Activated gamma-delta T cell (primary cell): Measurements from ENCODE around the gene TIMM10.

ENCODE experiments used
- DNase-seq: peaks from one replicate; lab custom pipeline; 2025; lab: John Stamatoyannopoulos, UW
- total RNA-seq, 2 donors: gene quantifications; one replicate each; lab custom pipeline; 2026; lab: John Stamatoyannopoulos, UW

TIMM10 gene, protein sequence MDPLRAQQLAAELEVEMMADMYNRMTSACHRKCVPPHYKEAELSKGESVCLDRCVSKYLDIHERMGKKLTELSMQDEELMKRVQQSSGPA
- 11.3 reads per million in 2 donors for total RNA-seq

DNA sequence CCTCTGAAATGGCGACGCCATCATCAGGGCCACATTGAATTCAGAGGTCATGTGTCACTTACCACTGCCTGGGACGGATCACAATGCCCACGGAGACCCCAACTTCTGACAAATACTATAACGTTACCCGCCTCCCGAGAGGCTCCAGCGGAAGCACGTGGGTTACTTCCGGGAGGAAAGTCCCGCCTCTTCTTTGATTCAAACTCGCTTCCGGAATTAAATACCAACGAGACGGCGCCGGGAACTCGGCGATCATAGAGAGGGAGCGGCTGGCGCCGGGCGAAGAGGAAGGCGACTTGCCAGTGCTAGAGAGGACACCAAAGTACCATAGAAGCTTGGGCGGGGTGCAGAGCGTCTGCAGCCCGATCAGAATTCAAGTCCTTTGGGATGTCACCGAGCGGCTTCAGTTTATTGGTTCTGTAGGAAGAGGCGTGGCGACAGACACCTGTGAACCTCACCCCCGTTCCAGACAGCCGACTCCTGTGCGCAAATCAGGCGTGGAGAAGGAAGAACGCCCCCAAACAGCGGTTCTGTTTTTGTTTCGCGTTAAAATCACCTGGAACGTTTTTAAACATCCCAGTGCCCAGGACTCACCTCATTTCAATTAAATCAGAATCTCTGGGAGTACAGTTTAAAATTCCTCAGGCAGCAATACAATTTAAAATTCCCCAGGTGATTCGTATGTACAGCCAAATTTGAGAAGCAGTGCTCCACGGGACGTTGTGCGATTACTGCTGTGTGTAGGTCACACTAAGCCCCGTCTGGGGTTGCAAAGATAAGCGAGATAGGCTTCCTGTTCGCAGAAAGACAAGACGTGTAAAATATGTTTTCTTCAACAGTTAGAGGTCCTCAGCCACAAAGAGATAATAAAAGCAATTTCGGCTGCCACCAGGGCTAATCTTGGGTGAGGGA is at the start of gene TIMM10:
TSS of gene TIMM10 (minus strand) at position 159 of the 912 bp plus-strand sequence. CDS start 565 bp downstream, outside the sequence.
- peak; percentile 72 for DNase-seq

DNA sequence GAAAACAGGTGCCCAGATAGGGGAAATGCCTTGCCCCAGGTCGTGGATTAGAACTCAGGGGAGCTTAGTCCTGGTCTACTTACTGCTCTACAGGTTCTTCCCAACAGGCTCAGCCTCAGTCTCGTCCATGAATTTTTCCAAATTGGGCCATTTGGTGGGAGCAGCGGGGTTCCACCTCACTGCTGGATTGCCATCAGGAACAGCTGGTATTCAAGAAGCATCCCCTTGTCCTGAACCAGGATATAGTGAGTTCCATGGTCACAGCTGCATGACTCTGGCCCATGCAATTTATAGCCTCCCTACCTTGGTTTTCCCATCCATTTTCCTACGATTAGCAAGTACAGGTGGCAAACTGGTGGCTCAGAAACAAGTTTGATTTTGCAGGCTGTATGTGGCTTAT is 43.5 kb upstream of the TIMM10 start:
- no peak for DNase-seq

DNA sequence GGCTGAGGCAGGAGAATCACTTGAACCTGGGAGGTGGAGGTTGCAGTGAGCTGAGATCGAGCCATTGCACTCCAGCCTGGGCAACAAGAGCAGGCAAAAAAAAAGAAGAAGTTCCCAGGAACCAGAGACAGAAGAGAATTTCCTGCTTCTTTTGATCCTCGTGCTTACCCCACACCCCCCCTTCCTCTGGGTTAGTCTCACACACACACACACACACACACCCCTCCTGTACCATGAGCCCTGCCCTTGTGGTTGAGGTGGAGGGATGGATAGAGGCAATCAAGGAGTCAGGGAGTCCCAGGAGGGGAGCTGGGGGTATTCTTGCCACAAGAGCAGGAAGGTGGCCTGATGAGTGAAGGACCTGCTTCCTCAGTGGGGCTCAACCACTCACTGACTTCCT is 41.1 kb upstream of the TIMM10 start:
- no peak for DNase-seq

DNA sequence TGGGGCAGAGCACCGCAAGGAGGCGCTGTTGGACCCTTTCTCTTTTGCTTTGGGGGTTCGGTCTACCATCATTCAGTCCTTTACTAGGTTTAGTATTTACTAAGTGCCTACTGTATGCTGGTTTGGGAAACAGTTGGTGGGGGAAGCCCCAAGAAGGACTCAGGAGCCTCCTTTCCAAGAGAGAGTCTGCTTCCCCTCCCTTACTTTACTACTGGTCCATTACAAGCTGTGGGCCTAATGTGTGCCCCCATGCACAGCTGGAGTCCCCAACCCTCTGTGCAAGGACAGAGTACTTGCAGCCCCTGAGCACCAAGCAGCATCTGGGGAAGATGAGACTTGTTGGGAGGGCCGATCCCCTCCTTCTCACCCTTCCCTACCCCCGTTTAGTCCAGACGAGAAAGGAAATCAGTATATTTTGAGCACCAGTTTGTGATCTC is 37.8 kb upstream of the TIMM10 start:
- DNase-seq = no peak

DNA sequence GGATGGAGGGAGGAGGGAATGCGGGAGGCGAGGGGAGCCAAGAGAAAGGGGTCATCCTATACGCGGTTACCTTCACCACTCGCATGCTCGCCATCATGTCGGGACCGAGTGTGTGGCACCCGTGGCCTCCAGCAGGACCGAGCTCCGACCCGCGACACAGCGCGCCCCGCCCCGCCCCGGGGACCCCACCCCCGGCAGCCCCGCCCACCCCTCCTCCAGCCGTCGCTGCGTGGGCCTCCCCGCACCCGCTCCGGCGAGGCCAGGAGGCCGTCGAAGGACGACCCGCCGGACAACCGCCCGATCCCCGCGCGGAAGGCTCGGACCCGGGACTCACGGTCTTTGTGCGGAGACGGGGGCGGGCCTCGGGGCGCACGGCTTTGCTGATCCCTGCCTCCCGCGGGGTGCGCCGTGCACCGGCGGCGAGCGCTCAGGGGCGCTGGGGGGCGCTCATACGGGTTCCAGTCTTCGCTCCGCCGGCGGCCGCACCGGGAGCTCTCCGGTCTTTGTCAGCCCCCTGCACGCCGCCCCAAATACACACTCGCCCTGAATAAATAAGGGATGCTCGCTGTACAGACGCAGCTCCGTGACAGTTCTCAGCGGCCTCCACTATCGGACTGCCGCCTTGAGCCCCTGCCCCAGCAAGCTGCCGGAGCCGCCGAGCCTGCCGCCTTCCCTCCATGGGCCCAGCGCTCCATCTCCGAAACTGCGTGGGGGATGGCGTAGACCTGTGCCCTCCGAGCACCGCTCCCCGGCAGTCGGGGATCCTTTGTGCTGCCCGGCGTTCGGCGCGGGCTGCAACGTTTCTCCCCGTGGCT is 37.2 kb upstream of the TIMM10 start, which contains the start of gene UBE2L6:
TSS of gene UBE2L6 (minus strand) at position 158 of the 815 bp plus-strand sequence. CDS start at position 97, 61 bp downstream.
- DNase-seq = peak; percentile 53

DNA sequence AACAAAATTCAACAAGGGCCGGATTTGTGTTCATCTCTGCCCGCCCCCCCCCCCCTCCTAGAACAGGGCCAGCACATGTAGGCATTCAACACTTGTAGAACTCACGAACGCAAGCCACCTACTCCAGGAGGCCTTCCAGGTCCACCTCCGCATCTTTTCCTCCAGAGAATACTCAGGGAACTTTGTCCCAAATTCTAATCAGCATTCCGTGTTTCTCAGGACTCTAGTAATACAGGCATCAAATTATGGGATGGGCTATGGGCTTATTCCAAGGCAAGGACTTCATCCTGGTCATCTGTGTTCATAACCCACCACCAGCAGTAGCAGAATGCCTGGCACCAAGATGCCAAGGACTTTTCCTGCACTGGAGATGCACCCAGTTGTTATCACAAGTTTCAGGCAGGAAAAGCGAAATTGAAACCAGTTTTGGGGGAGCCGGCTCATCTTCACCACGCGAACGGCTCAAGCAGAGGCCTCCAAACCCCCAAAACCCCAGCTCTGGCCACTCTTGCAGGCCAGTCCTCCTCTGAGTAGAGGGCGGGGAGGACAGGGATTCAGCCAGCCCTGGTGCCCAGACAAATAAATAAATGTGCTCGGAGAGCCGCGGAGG is 36.5 kb upstream of the TIMM10 start:
- no peak for DNase-seq

DNA sequence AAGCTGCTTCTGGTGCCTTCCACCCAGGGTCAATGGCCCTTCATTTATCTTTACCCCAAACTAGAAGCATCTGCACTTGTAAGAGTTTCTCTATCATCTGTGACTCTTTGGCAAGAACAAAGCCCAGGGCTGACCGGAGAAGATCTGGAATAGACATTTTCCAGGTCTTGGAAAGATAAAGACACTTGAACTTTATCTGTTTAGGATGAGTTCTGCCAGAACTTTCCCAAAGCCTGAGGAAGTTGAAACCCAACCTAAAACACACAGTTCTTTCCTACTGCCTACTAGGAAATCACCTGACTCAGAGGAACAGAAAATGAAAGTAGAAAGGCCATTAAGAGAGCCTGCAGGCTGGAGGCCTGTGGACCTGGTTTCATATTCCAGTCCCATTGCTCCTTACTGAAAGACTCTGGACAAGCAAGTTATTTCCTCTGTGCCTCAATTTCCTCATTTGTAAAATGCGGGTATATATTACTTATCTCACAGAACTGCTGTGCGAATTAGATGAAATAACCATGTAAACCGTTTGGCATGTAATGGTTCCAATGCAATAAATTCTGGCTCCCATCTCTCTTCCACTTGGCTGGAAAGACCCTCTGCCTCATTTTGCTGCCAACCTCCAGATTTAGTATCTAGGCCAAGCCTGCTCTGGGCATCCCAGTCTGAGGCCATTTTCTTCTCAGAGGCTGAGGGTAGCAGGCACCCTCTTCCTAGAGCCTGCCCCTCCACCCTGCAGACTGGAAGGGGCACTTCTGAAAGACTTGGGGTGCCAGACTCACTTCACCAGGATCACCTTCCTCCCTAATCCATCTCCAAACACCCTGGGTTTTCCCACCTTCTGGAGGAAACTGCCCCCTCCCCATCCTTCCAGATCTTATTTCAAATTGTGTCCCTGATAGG is 35.7 kb upstream of the TIMM10 start:
- no peak for DNase-seq

DNA sequence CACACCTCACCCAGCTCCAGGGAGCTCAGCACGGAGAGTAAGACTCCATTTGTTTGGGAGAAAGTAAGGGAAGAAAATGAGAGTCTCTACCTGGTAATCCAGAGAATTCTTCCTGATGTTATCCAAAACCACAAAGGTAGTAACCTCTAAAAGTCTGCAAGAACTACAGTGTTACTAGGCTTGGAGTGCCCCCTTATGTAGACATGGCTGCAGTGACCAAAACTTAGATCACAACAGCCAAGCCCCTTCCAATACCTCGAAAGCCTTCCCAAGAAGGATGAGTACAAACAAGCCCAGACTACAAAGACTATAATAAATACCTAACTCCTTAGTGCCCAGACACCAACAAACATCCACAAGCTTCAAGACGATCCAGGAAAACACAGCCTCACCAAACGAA is 32.0 kb upstream of the TIMM10 start:
- no peak for DNase-seq

DNA sequence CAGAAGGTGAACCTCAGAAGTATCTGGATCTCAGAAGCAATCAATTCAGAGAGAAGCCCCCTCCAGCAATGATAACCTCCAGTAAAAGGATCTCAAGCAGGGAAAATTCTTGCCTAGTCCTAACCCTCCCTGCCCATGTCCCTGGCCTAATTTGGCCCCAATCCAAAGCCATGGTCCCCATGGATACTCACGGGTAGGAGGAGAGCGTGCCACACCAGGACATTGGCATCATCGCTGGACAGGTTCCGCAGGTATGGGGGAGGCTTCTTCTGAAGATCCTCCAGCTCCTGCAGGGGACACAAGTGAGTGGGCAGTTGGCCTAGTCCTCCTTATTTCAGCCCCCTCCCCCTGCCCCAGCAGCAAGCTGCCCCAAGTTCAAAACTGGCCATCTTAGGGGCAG is 29.6 kb upstream of the TIMM10 start:
- DNase-seq = no peak

DNA sequence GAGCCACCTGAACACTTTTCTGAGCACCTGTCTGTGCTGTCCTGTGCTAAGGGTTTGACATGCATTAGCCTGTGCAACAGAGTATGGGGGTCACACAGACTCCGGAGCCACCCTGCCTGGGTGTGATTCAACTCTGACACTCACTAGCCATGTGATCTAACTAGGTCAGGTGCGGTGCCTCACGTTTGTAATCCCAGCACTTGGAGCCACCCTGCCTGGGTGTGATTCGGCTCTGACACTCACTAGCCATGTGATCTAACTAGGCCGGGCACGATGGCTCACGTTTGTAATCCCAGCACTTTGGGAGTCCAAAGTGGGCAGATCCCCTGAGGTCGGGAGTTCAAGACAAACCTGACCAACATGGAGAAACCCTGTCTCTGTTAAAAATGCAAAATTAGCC is 25.5 kb upstream of the TIMM10 start:
- no peak for DNase-seq

DNA sequence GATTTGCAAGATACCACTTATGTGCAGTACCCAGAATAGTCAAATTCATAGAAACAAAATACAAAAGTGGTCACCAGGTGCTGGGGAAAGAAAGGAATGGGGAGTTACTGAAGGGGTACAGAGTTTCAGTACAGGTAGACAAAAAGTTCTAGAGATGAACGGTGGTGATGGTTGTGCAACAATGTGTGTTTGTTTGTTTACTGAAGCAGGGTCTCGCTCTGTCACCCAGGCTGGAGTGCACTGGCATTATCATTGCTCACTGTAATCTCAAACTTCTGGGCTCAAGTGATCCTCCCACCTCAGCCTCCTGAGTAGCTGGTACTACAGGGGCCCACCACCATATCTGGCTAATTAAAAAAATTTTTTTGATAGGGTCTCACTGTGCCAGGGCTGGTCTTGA is 24.8 kb upstream of the TIMM10 start:
- no peak for DNase-seq

DNA sequence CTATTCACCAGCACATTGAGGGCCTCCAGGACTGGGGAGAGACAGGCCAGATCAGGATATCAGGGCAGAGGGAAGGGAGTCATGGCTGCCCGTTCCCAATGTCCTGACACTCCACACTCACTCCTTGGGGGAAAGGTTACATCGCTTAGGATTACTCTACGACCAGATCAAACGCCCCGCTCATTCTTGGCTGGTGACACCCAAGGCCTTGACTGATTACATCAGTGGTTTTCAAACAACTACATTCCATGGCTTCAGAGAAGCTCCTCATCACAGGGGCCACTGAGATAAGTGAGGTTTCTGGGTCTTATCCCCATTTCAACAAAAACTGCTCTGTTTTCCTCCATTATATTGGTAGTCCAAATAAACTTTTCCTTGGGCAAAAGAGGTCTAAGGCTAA is 21.9 kb upstream of the TIMM10 start:
- no peak for DNase-seq

DNA sequence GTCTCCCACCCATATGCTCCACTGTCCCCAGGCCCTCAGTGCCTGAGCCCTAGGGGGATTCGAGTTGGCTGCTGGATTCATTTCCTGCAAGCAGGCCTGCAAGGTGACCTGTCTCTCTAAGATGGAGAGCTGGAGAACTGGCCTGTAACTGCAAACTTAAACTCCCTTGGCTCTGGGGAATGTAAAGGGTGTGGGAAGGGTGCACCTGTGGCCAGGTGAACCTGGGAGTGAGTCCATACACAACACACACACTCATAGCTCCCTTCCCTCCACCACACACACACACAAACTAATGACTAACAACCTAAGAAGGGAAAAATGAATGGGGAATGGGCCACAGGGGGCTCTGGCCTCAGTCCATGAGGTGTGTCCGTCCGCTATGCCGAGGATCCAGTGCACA is 21.4 kb upstream of the TIMM10 start:
- DNase-seq = no peak

DNA sequence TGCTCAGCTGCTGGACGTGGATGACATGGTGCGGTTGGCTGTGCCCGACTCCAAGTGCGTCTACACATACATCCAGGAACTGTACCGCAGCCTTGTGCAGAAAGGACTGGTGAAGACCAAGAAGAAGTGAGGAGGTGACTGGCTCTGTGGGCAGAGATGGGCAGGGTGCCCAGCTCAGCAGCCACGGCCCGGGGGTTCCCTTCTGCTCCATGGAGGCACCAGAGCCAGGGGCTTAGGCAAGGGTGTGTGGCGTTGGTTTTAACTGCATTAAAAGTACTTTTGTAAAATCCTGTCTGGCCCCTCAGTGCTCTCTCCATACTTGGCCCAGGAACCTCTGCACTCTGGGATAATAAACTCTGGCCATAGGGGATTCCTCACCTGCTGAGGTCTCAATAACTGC is 19.4 kb upstream of the TIMM10 start:
- no peak for DNase-seq

DNA sequence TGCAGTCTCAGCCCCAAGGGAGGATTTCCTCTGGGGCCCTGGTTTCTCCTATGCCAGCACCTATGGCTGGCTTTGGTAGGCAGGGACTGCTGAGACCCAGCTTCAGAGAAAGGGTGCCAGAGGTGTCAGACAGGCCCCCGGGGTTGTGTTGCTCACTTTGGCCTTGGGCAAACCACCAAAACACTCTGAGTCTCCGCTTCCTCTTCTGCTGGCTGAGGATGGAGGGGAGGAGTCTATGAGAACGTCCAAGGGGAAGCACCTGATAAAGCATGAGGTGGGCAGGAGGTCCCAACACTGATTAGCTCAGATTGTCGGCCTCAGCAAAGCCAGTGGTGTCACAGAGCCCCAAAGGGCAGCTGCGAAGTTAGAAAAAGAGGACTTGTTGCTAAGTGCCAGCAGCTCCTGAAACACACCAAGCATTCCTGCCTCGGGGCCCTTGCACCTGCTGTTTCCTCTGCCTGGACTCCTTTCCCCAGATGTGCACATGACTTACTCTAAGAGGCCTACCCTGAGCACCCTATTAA is 17.4 kb upstream of the TIMM10 start:
- DNase-seq = no peak

DNA sequence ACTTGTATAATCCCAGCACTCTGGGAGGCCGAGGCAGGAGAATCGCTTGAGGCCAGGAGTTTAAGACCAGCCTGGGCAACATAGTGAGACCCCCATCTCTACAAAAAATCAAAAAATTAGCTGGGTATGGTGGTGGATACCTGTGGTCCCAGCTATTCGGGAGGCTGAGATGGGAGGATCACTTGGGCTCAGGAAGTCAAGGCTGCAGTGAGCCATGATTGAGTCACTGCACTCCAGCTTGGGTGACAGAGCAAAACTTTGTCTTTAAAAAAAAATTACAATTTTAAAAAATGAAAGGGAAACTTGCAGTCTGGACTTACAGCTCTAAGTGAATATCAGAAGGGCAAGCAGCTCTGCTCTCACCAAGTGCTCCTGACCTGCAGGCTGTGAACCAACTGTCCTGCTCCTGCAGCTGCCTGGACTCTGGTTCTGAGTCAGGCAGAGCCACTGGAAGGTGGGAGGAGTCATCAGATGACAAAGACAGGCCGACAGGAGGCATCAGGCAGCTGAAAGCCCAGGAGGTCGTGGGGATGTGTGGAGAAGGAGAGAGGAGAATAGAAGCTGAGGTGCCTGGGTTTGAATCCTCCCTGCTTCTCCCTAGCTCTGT is 16.4 kb upstream of the TIMM10 start:
- DNase-seq = no peak

DNA sequence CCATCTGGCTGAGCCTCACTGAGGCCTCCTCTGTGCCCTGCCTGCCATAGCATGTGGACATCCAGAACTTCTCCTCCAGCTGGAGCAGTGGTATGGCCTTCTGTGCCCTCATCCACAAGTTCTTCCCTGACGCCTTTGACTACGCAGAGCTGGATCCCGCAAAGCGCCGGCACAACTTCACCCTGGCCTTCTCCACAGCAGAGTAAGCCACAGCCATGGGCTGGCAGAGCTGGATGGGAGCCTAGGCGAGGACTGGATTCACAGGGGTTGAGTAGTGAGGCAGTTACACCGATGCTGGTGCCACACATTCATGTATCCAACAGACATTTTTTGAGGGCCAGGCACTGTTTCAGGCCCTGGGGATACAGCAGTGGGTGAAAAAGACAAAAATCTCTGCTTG is 15.9 kb upstream of the TIMM10 start:
- DNase-seq = no peak

DNA sequence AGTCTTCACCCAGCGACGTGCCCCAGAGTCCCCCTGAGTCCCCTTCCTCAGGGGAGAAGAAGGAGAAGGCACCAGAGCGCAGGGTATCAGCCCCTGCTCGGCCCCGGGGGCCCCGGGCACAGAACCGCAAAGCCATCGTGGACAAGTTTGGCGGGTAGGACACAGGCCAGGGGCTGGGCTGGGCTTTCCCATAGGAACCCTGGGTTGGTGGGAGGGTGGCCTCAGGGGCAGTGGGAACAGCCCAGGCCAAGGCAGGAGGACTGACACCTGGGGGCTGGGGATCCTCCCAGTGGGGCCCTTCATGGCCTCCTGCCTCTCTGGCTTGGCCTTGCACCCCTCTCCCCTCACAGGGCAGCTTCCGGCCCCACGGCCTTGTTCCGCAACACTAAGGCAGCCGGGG is 15.3 kb upstream of the TIMM10 start:
- no peak for DNase-seq

DNA sequence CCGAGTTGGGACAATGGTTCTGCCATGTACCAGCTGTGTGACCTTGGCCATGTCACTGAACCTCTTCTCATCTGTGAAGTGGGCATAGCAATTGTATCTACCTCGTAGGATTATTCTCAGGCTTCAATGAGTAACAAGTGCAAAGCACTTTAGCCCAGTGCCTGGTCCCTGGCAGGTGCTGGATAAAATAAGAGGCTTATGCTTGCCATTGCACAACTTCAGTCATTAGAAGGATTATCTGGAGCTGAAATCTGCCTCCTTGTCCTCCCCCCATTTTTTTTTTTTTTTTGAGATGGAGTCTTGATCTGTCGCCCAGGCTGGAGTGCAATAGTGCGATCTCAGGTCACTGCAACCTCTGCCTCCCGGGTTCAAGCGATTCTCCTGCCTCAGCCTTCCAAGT is 14.0 kb upstream of the TIMM10 start:
- no peak for DNase-seq

DNA sequence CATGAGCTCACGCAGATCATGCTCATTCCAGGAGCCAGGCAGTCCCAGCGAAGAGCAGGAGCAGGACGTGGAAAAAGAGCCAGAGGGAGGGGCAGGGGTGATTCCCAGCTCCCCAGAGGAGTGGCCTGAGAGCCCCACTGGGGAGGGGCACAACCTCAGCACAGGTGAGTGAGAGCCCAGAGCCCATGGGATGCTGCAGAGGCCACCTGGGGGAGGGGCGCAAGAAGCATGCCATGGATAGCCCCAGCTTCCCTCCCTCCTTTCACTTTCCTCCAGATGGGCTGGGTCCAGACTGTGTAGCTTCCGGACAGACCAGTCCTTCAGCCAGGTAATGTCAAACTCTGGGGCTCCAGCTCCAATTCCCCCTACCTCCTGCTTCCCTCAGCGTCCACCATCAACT is 13.0 kb upstream of the TIMM10 start:
- no peak for DNase-seq
